ENCODE data around the gene PHEX. TPM values are rescaled to one million over a fixed set of nuclear protein-coding genes. Genes with fewer than 3 reads are reported as not detected.

The PHEX gene
- total RNA-seq, 1 donor from 2014 or later = 1.5 TPM

DNA sequence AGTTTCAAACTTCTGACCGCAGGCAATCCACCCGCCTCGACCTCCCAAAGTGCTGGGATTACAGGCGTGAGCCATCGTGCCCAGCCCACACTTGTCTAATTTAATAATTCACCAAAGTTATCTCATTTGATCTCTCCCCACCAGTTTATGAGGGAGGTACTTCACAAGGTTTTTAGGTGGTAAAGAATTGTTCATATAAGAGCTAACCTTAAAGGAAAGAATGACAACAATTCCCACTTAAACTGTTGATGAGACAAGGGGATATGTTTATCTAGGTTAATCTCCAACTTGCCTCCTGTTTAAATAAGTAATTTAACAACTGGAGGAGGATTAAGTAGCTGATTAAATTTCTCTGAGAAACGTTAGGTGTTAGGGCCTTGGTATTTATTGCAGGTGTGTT lies 123.0 kb downstream of the PHEX start:
- no peak for DNase-seq

GRCh38 chrX:22159071-22159470 lies 126.9 kb downstream of the PHEX start:
- no peak for DNase-seq

DNA sequence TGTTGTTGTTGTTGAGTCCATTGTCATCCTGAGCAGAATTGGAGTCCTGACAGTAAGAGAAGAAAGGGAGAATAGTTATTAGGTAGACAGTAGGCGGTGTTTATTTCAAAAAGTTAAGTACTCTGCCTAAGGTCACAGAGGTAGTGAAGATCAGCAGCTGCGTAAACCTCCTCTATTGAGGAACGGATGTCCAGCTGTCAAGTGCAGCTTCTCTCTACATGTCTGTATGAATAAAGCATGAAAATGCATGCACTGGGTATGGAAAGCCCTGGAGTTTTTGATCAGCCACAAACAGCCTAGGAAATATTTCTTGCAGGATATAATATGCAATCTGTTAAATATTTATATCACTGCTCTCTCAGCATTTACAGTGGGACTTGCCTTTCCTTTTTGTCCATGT lies 131.2 kb downstream of the PHEX start:
- DNase-seq = no peak

GRCh38 chrX:22164770-22165388 lies 132.8 kb downstream of the PHEX start:
- DNase-seq = no peak

- DNase-seq = no peak
Measured at GRCh38 chrX:22165732-22166457, 133.8 kb downstream of the PHEX start.

- DNase-seq = no peak
Measured at GRCh38 chrX:22171287-22172060, 139.3 kb downstream of the PHEX start.

- no peak for DNase-seq
Measured at GRCh38 chrX:22173966-22174365, 141.8 kb downstream of the PHEX start.

DNA sequence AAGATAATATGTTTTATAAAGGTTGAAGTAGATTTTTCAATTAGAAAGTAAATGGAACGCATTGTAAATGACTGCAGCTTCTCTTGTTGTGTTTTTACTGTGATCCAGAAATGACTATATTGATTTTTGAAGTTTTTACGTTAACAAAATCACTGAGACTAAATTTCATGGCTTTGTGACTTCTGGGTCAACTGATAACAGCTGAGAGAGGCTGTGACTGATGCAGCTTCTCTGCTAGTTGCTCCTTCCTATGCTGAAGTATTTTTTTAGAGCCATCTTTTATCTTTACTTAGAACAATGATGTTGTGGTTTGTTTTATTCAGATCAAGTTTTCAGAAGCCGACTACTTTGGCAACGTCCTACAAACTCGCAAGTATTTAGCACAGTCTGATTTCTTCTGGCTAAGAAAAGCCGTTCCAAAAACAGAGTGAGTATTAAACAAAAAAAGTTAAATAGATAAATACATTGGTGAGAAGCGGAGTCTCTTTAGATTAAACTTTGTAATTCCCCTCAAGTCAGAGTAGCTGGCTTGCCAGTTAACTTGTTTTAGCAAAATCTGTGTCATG lies 145.9 kb downstream of the PHEX start:
- DNase-seq = no peak

DNA sequence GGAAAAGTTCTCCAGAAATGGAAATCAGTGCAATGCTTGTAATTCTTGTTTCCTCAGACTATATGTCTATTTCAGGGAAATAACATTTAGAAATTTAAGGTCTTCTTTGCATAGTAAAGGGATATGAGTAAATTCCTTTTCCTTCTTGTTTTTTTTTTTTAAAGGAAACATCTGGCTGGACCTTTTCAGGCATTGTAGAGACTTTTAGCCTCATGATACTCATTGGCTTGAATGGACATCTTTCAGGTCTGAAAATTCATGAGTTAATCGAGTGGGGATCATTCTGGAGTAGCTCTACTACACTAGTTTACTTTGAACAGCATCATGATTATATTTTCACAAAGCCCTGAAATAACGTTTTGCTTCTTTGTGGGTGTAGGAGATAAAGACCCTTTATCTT lies 152.0 kb downstream of the PHEX start:
- DNase-seq = no peak

DNA sequence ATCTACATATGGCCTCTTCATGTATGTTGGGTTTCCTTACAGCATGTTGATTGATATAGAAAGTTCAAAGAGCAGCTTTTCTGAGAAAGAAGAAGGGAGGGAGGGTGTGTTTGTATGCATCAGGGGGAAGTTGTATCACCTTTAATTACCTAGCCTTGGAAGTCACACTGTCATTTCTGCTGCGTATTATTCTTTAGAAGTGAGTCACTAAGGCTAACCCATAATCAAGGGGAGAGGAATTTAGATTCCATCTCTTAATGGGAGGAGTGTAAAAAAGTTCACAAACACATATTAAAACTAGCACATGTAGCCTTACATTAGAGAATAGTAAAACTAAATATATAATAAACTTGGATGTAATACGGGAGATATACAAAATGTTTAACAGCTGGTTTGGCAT lies 154.0 kb downstream of the PHEX start:
- no peak for DNase-seq

GRCh38 chrX:22192419-22193060 lies 160.4 kb downstream of the PHEX start:
- DNase-seq = no peak

GRCh38 chrX:22193851-22194659 lies 161.9 kb downstream of the PHEX start:
- no peak for DNase-seq

- DNase-seq = no peak
Measured at GRCh38 chrX:22194660-22194945, 162.5 kb downstream of the PHEX start.

DNA sequence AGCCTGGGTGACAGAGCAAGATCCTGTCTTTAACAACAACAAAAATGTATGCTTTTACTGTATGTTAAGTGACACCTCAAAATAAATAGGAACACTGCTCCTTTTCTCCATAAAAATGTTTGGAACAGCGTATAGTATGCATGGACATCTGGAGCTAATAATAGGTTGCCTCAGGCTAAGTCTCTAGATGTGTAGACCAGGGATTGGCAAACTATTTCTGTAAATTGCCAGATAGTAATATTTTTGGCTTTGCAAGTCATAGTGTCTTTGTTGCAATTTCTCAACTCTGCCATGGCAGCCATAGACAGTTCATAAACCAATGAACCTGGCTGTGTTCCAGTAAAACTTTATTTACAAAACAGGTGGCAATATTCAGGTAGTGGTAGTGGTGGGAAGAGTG lies 164.0 kb downstream of the PHEX start:
- DNase-seq = no peak

DNA sequence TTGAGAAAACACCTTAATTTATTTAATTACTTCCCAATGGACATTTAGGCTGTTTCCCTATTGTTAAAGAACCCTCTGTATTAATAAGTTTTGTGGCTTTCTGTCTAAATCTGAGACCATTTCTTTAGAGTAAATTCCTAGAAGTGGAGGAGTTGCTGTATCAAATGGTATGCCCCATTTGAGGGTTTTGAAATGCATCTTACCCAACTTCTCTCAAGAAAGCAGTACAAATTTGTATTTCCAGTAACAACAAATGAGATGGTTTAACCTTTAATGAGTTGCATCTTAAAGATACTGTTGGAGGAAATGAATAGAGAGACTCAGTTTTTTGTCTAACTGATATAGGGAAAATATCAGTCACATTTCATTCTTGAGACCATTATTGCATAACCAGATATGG lies 170.1 kb downstream of the PHEX start:
- DNase-seq = no peak

DNA sequence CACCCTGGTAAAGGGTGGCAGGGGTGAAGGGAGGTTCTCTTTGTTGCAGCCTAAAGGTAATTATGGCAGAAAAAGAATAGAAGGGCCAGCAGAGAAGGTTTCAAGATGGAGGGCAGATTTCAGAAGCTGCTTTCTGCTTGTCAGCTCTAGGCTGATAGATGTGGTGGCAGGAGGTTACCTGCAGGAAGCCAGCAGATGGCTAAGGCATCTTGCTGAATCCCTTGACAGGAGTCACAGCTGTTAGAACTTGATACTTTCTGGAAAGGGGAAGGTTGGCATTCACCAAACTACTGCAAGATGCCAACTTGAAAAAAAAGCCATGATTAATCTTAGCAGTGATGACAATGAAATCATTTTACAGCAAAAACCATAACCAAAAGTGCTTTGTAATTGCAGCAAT lies 171.1 kb downstream of the PHEX start:
- DNase-seq = no peak

GRCh38 chrX:22206781-22207180 lies 174.7 kb downstream of the PHEX start:
- DNase-seq = no peak

DNA sequence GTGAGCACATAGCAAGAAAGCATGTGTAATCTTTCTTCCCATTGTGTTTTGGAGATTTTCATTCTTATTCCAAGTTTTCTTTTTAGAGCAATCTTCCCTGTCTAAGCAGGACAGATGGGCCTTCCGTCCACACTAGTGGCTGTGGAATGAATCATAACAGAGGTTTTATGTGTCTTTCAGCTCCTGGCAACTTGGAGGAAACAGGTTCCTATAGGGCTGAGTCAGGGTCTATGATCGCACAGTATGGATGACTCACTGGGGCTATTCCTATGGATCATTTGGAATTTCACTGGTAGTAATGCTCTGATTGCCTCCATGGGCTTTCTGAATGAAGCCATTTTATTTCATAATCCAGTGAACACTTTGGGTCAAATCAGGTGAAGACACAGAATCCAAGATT lies 188.8 kb downstream of the PHEX start:
- DNase-seq = no peak

DNA sequence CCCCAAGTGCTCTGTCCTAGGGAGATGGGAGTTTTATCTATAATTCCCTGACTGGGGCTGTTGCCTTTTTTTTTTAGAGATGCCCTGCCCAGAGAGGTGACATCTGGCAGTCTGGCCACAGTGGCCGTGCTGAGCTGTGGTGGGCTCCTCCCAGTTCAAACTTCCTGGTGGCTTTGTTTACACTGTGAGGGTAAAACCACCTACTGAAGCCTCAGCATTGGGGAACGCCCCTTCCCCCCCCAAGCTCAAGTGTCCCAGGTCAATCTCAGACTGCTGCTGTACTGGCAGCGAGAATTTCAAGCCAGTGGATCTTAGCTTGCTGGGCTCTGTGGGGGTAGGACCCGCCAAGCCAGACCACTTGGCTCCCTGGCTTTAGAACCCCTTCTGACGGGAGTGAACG lies 202.3 kb downstream of the PHEX start:
- DNase-seq = no peak

- no peak for DNase-seq
Measured at GRCh38 chrX:22237479-22237878, 205.4 kb downstream of the PHEX start.

DNA sequence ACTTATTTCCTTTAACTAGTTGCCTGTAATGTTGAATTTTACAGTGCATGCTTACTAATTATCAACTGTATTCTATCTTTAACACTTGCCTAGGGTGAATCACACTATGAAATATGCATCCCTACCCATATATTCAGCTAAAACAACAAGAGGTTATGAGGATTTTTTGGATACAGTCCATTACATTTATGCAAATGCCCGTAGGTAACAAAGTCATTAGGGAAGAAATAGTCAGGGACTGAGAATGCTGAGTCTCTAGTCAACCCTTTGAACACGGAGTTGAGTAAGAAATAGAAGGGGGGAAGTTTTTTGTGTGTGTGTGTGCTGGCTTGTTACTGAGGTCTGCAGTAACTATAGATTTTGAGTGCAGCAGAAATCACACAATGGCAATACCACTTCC lies 214.5 kb downstream of the PHEX start:
- no peak for DNase-seq

DNA sequence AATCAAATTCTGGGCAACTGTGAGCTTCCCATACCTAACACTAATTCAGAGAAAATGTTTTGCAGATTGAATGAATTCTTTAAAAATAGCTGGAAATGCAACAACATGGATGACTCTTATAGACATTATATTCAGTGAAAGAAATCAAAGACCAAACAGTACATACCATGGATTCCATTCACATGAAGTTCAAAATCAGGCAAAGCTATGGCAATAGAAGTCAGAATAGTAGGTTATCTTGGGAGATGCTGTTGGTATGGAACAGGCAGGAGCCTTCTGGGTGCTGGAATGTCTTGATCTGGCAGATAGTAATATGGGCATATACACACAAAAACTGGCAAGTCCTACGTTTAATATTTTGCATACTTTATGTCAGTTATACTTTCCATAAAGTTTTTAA lies 215.0 kb downstream of the PHEX start:
- no peak for DNase-seq
